Natural killer cell (primary cell): Measurements from ENCODE around the gene CFB. TPM values are rescaled to one million over a fixed set of nuclear protein-coding genes. Genes with fewer than 3 reads are reported as not detected.

ENCODE experiments used
- ATAC-seq, 3 donors: fragments of 150-1000 bp in 2 of 3; fragments of 200-7000 bp in 1 of 3; cut with Tn5 transposase; 1 replicate in 1 of 3; 2 replicates in 2 of 3; pipeline ENCODE4 v1.10.0; 2021; ENCODE audit warnings: mild to moderate bottlenecking in 2 of 3, moderate library complexity in 2 of 3
- DNase-seq, 2 donors: peaks; one replicate each; pipeline versions ENCODE4 v3.0.0 to v3.0.0-alpha.2; 2013 to 2021; ENCODE audit warnings: mixed read lengths in 1 of 2
- H3K27ac ChIP-seq: one replicate; pipeline ENCODE4 v1.5.1; 2013; ENCODE audit warnings: mild to moderate bottlenecking, low read length
- H3K27me3 ChIP-seq: one replicate; pipeline ENCODE4 v1.6.1; 2013; ENCODE audit warnings: low read length; ENCODE audit not compliant: control insufficient read depth, insufficient read depth
- H3K36me3 ChIP-seq: one replicate; pipeline ENCODE4 v1.6.1; 2013; ENCODE audit warnings: low read length; ENCODE audit not compliant: control insufficient read depth, insufficient read depth
- H3K4me1 ChIP-seq: one replicate; pipeline ENCODE4 v1.6.1; 2013; ENCODE audit warnings: low read length; ENCODE audit not compliant: control insufficient read depth, insufficient read depth
- H3K4me3 ChIP-seq: one replicate; pipeline ENCODE4 v1.5.1; 2013; ENCODE audit warnings: low read length
- H3K9me3 ChIP-seq: one replicate; pipeline ENCODE4 v1.6.1; 2013; ENCODE audit warnings: low read length; ENCODE audit not compliant: control insufficient read depth, insufficient read depth
- H3K27ac Mint-ChIP-seq, 2 donors: one replicate each; pipeline ENCODE4 v1.8.0; 2022; ENCODE audit warnings: mild to moderate bottlenecking in 2 of 2, mixed read lengths in 2 of 2, moderate library complexity in 1 of 2
- H3K27me3 Mint-ChIP-seq, 2 donors: one replicate each; pipeline ENCODE4 v1.8.0; 2022; ENCODE audit warnings: low read depth in 2 of 2, mixed read lengths in 2 of 2
- H3K36me3 Mint-ChIP-seq: one replicate; pipeline ENCODE4 v1.8.0; 2022; ENCODE audit warnings: mixed read lengths
- H3K4me1 Mint-ChIP-seq, 2 donors: one replicate each; pipeline ENCODE4 v1.8.0; 2022; ENCODE audit warnings: mixed read lengths in 2 of 2
- H3K4me3 Mint-ChIP-seq: one replicate; pipeline ENCODE4 v1.8.0; 2022; ENCODE audit warnings: mild to moderate bottlenecking, moderate library complexity, mixed read lengths
- H3K9me3 Mint-ChIP-seq, 2 donors: one replicate each; pipeline ENCODE4 v1.8.0; 2022; ENCODE audit warnings: mixed read lengths in 2 of 2
- WGBS: methylation state at CpG from one replicate; pipeline ENCODE4 v1.1.7; 2013; ENCODE audit warnings: missing lambda C conversion rate; ENCODE audit not compliant: insufficient coverage; 5-methylcytosine and 5-hydroxymethylcytosine counted together
- intact Hi-C: fragments of 100-400 bp; cut with micrococcal nuclease; formaldehyde crosslinking; loops from one replicate; pipeline ENCODE4 v1.14.2; 2022
- total RNA-seq, 4 donors: library from RNA; stranded (reverse); fragments of 120-200 nt in 1 of 4; gene quantifications; one replicate each; pipeline versions ENCODE4 v1.2.3 to v1.2.4, GENCODE V29; 2013 to 2022
- TF ChIP-seq, protein P1 (sequence below): fragments of 200-600 bp; IDR thresholded peaks from one replicate; pipeline ENCODE4 v1.8.0; 2022; ENCODE audit warnings: antibody characterized with exemption

The CFB gene
- total RNA-seq, 3 donors from 2014 or later (not counting 1 experiment from before 2014, with no cell fraction given), result 0.45 TPM; not detected in 2

DNA sequence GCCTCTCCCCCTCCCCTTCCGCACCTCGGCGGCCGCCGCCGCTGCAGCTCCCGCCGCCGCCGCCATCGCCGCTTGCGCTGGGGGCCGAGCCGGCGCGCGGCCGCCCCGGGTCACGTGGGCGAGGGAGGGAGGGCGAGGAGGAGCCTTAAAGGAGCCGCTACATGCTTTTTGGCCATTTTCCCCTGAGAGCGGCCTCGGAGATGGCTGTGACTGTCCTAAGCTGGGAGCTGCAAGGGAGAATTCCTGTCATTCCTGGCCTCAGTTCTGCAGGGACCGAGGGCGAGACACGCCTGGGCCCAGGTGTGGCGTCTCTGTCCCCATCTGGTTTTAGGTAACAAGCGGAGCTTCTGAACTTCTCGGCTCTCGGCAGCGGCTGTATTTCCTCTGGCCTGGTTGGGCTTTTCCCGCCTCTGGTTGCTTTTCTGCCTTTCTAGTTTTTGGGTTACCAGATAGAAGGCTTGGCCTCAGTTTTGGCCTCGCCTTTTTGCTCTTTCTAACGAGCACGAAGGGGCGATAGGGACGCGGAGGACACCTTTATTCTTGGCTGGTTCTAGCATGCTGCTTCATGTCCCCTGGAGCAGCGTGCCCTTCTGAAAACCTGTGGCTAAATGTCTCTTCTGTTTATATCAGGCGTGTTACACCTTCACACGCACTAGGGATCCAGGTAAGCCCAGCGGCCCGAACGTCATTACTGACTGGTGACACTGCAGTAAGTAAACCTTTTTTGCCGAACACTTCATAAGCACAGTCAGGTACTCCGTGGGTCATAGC lies 48.1 kb upstream of the CFB start, which contains the start of gene EHMT2:
Gene EHMT2, minus strand, starts transcription at position 87 of the 771 bp plus-strand sequence. Its CDS starts 21 bp downstream, at position 66.
- Mint-ChIP-seq H3K27me3 (no peaks in the 10 kb centered on the region), H3K4me1 (peaks cover 28 to 52% of the 10 kb centered on the region in 2 donors), H3K27ac (peak within 1 kb of the TSS; percentile 95), H3K36me3 (no peaks in the 10 kb centered on the region), H3K4me3 (peak within 1 kb of the TSS; percentile 97), H3K9me3 (no peaks in the 10 kb centered on the region)
- Histone ChIP-seq H3K27ac (peak within 1 kb of the TSS; percentile 81), H3K4me3 (peak within 1 kb of the TSS; percentile 76), H3K4me1 (peaks cover 52% of the 10 kb centered on the region), H3K9me3 (no peaks in the 10 kb centered on the region), H3K27me3 (no peaks in the 10 kb centered on the region), H3K36me3 (peaks cover 11% of the 10 kb centered on the region)
- WGBS, result under 1% methylated on average over 49 of the region's 49 CpGs
- ATAC-seq, result peak; percentile 59 to 83 (median 74)
- TF ChIP-seq, protein P1, sequence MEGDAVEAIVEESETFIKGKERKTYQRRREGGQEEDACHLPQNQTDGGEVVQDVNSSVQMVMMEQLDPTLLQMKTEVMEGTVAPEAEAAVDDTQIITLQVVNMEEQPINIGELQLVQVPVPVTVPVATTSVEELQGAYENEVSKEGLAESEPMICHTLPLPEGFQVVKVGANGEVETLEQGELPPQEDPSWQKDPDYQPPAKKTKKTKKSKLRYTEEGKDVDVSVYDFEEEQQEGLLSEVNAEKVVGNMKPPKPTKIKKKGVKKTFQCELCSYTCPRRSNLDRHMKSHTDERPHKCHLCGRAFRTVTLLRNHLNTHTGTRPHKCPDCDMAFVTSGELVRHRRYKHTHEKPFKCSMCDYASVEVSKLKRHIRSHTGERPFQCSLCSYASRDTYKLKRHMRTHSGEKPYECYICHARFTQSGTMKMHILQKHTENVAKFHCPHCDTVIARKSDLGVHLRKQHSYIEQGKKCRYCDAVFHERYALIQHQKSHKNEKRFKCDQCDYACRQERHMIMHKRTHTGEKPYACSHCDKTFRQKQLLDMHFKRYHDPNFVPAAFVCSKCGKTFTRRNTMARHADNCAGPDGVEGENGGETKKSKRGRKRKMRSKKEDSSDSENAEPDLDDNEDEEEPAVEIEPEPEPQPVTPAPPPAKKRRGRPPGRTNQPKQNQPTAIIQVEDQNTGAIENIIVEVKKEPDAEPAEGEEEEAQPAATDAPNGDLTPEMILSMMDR, result no peak
- DNase-seq, result peak; percentile 82 to 91
- intact Hi-C loops, result loop anchor here (1.0 to 5.0 kb wide), 2 partner anchors 34 to 60 kb away; partner anchors contain the start of genes NELFE and SKIC2

DNA sequence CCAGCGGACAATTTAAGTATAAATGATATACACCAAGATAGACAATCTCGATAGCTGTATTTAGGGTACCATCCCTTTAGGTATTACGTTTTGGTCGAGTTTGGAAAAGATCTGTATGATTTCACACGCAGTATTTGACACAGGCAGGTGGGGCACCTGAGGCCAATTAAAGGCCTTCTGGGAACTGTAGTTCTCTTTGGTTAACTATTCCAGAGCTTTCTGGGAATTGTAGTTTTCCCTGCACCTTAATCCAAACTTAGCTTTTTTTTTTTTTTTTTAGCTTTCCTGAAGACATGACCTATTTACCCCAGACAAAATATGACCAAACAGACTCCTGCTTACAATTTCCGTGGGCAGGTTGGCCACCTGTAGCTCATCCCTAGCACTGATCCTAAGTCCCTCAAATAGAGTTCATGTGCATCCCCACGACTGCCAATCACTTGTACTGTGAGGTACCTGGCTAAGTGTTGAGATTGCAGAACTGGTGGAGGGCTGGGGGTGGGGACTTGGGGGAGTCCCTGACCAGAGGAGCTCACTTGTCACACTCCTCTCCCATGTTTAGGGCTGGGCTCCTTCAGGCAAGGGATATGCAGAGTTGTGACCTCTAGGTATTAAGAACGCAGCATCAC lies 47.4 kb upstream of the CFB start:
- WGBS, result 19% methylated on average over 8 of the region's 8 CpGs
- peak overlapping the region; percentile 95 for H3K27ac Mint-ChIP-seq
- H3K36me3 Mint-ChIP-seq, result no peaks in the 10 kb centered on the region

DNA sequence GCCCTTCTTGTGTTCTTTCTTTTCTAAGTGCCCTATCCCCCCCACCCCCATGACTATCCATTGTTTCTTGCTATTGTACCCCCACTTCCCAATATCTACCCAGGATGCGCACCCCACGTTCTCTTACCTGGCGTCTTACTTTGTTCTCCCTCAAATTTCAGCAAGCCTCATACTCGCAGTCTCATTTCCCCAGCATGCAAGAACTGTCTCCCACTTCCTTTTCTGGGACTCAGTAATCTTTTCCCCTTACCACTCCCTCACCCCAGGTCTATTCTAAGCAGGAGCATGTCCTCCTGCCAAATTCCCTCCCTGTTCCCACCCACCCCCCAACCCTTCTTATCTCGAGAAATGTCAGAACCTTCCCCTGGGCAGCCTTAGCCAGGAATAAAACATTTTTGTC lies 46.7 kb upstream of the CFB start:
- no peak overlapping the region for H3K4me3 ChIP-seq
- H3K27me3 ChIP-seq, result no peaks in the 10 kb centered on the region
- H3K36me3 ChIP-seq, result peaks cover 4% of the 10 kb centered on the region
- H3K27ac Mint-ChIP-seq, result peak overlapping the region in 1 of 2 donors; percentile 95
- DNase-seq (no peak), ATAC-seq (no peak)
- H3K4me1 Mint-ChIP-seq, result peaks cover 33 to 50% of the 10 kb centered on the region in 2 donors
- peak overlapping the region; percentile 97 for H3K4me3 Mint-ChIP-seq
- no peaks in the 10 kb centered on the region for H3K9me3 Mint-ChIP-seq
- no peaks in the 10 kb centered on the region for H3K9me3 ChIP-seq
- intact Hi-C loops, result loop anchor here (5.0 kb wide), 1 partner anchor 58 kb away; the partner anchor contains the start of genes NELFE and SKIC2
- H3K36me3 Mint-ChIP-seq, result no peaks in the 10 kb centered on the region
- WGBS, result 67% methylated on average over 5 of the region's 5 CpGs
- peaks cover 54% of the 10 kb centered on the region for H3K4me1 ChIP-seq
- no peak overlapping the region for H3K27ac ChIP-seq
- H3K27me3 Mint-ChIP-seq, result no peaks in the 10 kb centered on the region
- TF ChIP-seq, protein P1, result no peak

More for the DNA sequence above, 47.4 kb upstream of the CFB start:
- no peaks in the 10 kb centered on the region for H3K9me3 ChIP-seq
- peak in 2 of 3 donors; percentile 23 to 30 for ATAC-seq
- no peaks in the 10 kb centered on the region for H3K9me3 Mint-ChIP-seq
- H3K27me3 Mint-ChIP-seq, result no peaks in the 10 kb centered on the region
- H3K4me1 ChIP-seq, result peaks cover 54% of the 10 kb centered on the region
- peaks cover 33 to 50% of the 10 kb centered on the region in 2 donors for H3K4me1 Mint-ChIP-seq
- peak overlapping the region; percentile 64 for H3K27ac ChIP-seq
- peak overlapping the region; percentile 97 for H3K4me3 Mint-ChIP-seq
- no peaks in the 10 kb centered on the region for H3K27me3 ChIP-seq
- DNase-seq, result peak in 1 of 2 donors; percentile 76
- intact Hi-C loops, result loop anchor here (5.0 kb wide), 1 partner anchor 59 kb away; the partner anchor contains the start of genes NELFE and SKIC2
- peaks cover 4% of the 10 kb centered on the region for H3K36me3 ChIP-seq
- TF ChIP-seq, protein P1, result no peak
- H3K4me3 ChIP-seq, result peak overlapping the region; percentile 76
